Heart left ventricle (tissue), 13 donors: Measurements from ENCODE around the gene PUM1.

ENCODE experiments used
- POLR2A ChIP-seq, 2 donors: fragments of 450-650 bp; IDR thresholded peaks; one replicate each; pipeline ENCODE4 v1.6.1; 2017; ENCODE audit warnings: antibody characterized with exemption in 2 of 2, mild to moderate bottlenecking in 2 of 2, moderate library complexity in 2 of 2
- TF ChIP-seq, protein P1 (sequence below), 12 donors: fragments of 200-600 bp; sonication (generic) in 4 of 12; IDR thresholded peaks; one replicate each; pipeline versions ENCODE4 v1.5.0 to v1.8.0; 2018 to 2022; ENCODE audit warnings: antibody characterized with exemption in 12 of 12, mild to moderate bottlenecking in 5 of 12
- donor health status: ischemic (EF 13 %, LVEDD 7.1; RV severe dilation, severe dysfunction).
- donor health status: DM: no; HTN: yes; CAD: no.
- donor health status: DM: no; HTN: no; CAD: no.
- donor health status: ischemic (EF 25% LVEDD 6.9; RV normal size, moderate dysfunction).
- donor health status: ischemic (EF 25% LVEDD 5.7; RV mildly dilated, moderate dysfunction).
- donor health status: ischemic (EF 35%, LVEDD 5.7; RV mildly dilated, moderate dysfunction).
- donor health status: nonischemic (EF 11% LVEDD 7.7; RV severe dilation, severe dysfunction).
- donor health status: DM: yes; HTN: yes; CAD: no.
- donor health status: PGD.
- donor health status: ischemic (EF 29% LVEDD 5.4; RV normal size, mild dysfunction).
- donor health status: nonischemic (EF 23%, LVEDD 6.1; RV moderate dilation, normal function).

DNA sequence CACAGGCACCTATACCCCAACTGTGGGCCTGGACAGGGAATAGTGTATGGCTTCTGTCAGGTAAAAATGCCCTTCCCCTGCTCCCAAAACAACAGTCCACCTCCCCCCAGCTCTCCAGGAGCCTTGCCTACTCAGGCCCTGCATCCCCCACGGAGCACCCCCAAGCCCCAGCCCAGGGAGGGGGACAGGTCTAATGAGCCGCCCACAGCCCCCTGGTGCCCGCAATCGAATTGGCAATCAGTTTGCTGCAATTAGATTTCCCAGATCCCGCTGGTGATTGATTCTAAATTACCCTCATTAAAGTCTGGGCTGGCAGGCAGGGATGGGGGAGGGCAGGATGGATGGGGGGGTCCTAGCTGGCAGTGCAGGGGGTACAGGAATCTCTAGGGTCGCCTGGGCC, 165.0 kb downstream of the PUM1 start:
- TF ChIP-seq, protein P1, sequence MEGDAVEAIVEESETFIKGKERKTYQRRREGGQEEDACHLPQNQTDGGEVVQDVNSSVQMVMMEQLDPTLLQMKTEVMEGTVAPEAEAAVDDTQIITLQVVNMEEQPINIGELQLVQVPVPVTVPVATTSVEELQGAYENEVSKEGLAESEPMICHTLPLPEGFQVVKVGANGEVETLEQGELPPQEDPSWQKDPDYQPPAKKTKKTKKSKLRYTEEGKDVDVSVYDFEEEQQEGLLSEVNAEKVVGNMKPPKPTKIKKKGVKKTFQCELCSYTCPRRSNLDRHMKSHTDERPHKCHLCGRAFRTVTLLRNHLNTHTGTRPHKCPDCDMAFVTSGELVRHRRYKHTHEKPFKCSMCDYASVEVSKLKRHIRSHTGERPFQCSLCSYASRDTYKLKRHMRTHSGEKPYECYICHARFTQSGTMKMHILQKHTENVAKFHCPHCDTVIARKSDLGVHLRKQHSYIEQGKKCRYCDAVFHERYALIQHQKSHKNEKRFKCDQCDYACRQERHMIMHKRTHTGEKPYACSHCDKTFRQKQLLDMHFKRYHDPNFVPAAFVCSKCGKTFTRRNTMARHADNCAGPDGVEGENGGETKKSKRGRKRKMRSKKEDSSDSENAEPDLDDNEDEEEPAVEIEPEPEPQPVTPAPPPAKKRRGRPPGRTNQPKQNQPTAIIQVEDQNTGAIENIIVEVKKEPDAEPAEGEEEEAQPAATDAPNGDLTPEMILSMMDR (IDR thresholded peaks at IDR 0.05), result no peak
- TF ChIP-seq POLR2A (IDR thresholded peaks at IDR 0.05), result no peak
